HepG2 (cell line): ENCODE results near the gene MYADML2. TPM values are rescaled to one million over a fixed set of nuclear protein-coding genes. Genes with fewer than 3 reads are reported as not detected.

Source experiments
- GFI1 ChIP-seq: sonication (generic); formaldehyde crosslinking; IDR thresholded peaks from 2 replicates; pipeline ENCODE4 v1.5.0; 2020; ENCODE audit warnings: missing genetic modification reagents, mild to moderate bottlenecking, borderline replicate concordance
- KDM1A ChIP-seq: IDR thresholded peaks from 2 replicates; pipeline ENCODE4 v1.6.1; 2016; ENCODE audit warnings: missing compliant biosample characterization
- RAD51 ChIP-seq: fragments of 450-650 bp; IDR thresholded peaks from 2 replicates; pipeline ENCODE4 v1.6.1; 2016; ENCODE audit warnings: borderline replicate concordance
- TCF7L2 ChIP-seq: IDR thresholded peaks from 2 replicates; pipeline ENCODE4 v1.6.1; 2011; ENCODE audit warnings: mild to moderate bottlenecking, low read depth, low read length, moderate library complexity
- ZBTB46 ChIP-seq: sonication (generic); formaldehyde crosslinking; IDR thresholded peaks from 2 replicates; pipeline ENCODE4 v1.4.0; 2020; ENCODE audit warnings: mild to moderate bottlenecking, missing genetic modification reagents, borderline replicate concordance
- ZNF367 ChIP-seq: sonication (generic); formaldehyde crosslinking; IDR thresholded peaks from 2 replicates; pipeline ENCODE4 v1.4.0; 2020; ENCODE audit warnings: missing genetic modification reagents, borderline replicate concordance
- ZNF382 ChIP-seq: sonication (generic); formaldehyde crosslinking; IDR thresholded peaks from 2 replicates; pipeline ENCODE4 v1.5.0; 2020; ENCODE audit warnings: missing genetic modification reagents, mild to moderate bottlenecking, borderline replicate concordance
- ZNF512 ChIP-seq: sonication (generic); formaldehyde crosslinking; IDR thresholded peaks from 2 replicates; pipeline ENCODE4 v1.4.0; 2020; ENCODE audit warnings: mild to moderate bottlenecking, missing genetic modification reagents
- ZNF615 ChIP-seq: sonication (generic); formaldehyde crosslinking; IDR thresholded peaks from 2 replicates; pipeline ENCODE4 v1.5.0; 2020; ENCODE audit warnings: mild to moderate bottlenecking, missing genetic modification reagents, borderline replicate concordance
- ZNF749 ChIP-seq: sonication (generic); formaldehyde crosslinking; IDR thresholded peaks from 2 replicates; pipeline ENCODE4 v1.8.0; 2022; ENCODE audit warnings: mild to moderate bottlenecking, missing genetic modification reagents, moderate library complexity, borderline replicate concordance
- polyA plus RNA-seq, 8 experiments: library from polyadenylated mRNA; depleted of rRNA in 3 of 8; stranded (reverse) in 7 of 8; unstranded in 1 of 8; fragments of >200 nt; fragmentation: Illumina TruSeq in 4 of 8; extraction: Trizol in 4 of 8; gene quantifications; 2 replicates each; pipeline versions ENCODE4 v1.2.1 to v1.2.3, GENCODE V29; 2011 to 2016; ENCODE audit warnings: low read depth in 4 of 8, missing spikeins in 1 of 8, mixed read lengths in 1 of 8; ENCODE audit not compliant: insufficient read depth in 1 of 8
- total RNA-seq, 5 experiments: library from RNA; depleted of rRNA; stranded (reverse); fragments of >200 nt; fragmentation: Illumina TruSeq; extraction: Trizol; gene quantifications; 2 replicates each; pipeline ENCODE4 v1.2.3, GENCODE V29; 2016; ENCODE audit warnings: low read depth in 1 of 5
- TF ChIP-seq, protein P1 (sequence below): sonication (generic); formaldehyde crosslinking; IDR thresholded peaks from 2 replicates; pipeline ENCODE4 v1.8.0; 2022; ENCODE audit warnings: mild to moderate bottlenecking, missing genetic modification reagents
- TF ChIP-seq, protein P2 (sequence below): sonication (generic); formaldehyde crosslinking; IDR thresholded peaks from 2 replicates; pipeline ENCODE4 v1.8.1; 2022; ENCODE audit warnings: low read depth, mild to moderate bottlenecking, missing genetic modification reagents
- TF ChIP-seq, protein P3 (sequence below): IDR thresholded peaks from 2 replicates; pipeline ENCODE4 v1.6.1; 2012; ENCODE audit warnings: low read length, improper control_type of control experiment
- TF ChIP-seq, protein P4 (sequence below): sonication (generic); formaldehyde crosslinking; IDR thresholded peaks from 2 replicates; pipeline ENCODE4 v1.8.0; 2022; ENCODE audit warnings: missing genetic modification reagents, mild to moderate bottlenecking, inconsistent platforms, borderline replicate concordance

The MYADML2 gene
- total and polyA plus RNA-seq, 2 of the 13 experiments (the other 11 are each of a cell fraction or from before 2014, with no cell fraction given) = not detected

DNA sequence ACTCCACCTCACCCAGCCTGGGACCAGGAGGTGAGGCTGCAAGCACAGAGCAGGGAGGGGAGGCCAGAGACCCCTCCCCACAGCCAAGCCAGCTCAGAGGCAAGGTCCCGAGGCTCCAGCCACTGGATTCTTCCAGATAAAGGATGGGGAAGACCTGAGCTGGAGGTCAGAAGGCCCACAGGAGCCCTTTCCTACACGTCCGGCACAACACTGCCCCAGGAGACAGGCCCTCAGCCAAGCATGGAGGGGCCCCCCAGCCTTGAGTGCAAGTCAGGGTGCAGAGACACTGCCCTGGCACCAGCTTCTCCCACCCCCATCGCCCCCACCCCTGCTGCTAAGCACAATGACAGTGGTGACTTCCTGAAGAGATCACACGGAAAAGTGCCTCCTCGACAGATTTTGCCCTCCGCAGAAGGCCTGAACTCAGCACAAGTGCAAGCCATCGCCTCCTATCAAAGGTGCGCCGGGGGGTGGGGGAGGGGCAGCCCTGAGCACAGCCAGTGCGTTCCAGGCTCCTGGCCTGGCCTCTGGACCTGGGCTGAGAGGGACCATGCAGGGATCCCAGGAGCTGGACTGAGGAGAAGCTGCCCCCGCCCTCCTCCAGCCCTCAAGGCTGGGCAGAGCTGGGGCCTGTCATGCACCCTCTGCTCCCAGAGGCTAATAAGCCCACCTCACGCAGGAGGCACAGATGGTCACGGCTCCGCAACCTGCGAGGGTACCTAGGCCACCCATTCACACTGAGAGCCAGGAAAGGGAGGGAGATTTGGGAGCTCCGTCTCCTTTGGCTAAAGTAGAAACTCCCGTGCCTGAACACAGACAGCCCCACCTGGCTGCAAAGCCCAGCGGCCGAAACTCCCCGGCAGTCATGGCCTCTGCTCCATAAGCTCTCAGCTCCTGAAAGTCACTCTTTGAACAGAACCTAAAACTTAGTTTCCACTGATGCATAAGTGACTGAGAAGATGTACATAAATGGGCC lies 22.2 kb downstream of the MYADML2 start (continued):
- TF ChIP-seq, protein P1, sequence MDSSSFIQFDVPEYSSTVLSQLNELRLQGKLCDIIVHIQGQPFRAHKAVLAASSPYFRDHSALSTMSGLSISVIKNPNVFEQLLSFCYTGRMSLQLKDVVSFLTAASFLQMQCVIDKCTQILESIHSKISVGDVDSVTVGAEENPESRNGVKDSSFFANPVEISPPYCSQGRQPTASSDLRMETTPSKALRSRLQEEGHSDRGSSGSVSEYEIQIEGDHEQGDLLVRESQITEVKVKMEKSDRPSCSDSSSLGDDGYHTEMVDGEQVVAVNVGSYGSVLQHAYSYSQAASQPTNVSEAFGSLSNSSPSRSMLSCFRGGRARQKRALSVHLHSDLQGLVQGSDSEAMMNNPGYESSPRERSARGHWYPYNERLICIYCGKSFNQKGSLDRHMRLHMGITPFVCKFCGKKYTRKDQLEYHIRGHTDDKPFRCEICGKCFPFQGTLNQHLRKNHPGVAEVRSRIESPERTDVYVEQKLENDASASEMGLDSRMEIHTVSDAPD = no peak
- TF ChIP-seq ZBTB46 (CRISPR knock-in tag) (no peak), ZNF512 (no peak), ZNF367 (CRISPR knock-in tag) (no peak), KDM1A (no peak), ZNF749 (no peak), RAD51 (no peak), GFI1 (CRISPR knock-in tag) (no peak), ZNF615 (CRISPR knock-in tag) (no peak), ZNF382 (no peak), TCF7L2 (no peak)
- TF ChIP-seq, protein P2, sequence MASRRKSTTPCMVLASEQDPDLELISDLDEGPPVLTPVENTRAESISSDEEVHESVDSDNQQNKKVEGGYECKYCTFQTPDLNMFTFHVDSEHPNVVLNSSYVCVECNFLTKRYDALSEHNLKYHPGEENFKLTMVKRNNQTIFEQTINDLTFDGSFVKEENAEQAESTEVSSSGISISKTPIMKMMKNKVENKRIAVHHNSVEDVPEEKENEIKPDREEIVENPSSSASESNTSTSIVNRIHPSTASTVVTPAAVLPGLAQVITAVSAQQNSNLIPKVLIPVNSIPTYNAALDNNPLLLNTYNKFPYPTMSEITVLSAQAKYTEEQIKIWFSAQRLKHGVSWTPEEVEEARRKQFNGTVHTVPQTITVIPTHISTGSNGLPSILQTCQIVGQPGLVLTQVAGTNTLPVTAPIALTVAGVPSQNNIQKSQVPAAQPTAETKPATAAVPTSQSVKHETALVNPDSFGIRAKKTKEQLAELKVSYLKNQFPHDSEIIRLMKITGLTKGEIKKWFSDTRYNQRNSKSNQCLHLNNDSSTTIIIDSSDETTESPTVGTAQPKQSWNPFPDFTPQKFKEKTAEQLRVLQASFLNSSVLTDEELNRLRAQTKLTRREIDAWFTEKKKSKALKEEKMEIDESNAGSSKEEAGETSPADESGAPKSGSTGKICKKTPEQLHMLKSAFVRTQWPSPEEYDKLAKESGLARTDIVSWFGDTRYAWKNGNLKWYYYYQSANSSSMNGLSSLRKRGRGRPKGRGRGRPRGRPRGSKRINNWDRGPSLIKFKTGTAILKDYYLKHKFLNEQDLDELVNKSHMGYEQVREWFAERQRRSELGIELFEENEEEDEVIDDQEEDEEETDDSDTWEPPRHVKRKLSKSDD (CRISPR knock-in tag) = 0 out of 2 replicates have a peak, but pooled peaks have one; percentile 48
- TF ChIP-seq, protein P3, sequence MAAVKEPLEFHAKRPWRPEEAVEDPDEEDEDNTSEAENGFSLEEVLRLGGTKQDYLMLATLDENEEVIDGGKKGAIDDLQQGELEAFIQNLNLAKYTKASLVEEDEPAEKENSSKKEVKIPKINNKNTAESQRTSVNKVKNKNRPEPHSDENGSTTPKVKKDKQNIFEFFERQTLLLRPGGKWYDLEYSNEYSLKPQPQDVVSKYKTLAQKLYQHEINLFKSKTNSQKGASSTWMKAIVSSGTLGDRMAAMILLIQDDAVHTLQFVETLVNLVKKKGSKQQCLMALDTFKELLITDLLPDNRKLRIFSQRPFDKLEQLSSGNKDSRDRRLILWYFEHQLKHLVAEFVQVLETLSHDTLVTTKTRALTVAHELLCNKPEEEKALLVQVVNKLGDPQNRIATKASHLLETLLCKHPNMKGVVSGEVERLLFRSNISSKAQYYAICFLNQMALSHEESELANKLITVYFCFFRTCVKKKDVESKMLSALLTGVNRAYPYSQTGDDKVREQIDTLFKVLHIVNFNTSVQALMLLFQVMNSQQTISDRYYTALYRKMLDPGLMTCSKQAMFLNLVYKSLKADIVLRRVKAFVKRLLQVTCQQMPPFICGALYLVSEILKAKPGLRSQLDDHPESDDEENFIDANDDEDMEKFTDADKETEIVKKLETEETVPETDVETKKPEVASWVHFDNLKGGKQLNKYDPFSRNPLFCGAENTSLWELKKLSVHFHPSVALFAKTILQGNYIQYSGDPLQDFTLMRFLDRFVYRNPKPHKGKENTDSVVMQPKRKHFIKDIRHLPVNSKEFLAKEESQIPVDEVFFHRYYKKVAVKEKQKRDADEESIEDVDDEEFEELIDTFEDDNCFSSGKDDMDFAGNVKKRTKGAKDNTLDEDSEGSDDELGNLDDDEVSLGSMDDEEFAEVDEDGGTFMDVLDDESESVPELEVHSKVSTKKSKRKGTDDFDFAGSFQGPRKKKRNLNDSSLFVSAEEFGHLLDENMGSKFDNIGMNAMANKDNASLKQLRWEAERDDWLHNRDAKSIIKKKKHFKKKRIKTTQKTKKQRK = no peak
- TF ChIP-seq, protein P4, sequence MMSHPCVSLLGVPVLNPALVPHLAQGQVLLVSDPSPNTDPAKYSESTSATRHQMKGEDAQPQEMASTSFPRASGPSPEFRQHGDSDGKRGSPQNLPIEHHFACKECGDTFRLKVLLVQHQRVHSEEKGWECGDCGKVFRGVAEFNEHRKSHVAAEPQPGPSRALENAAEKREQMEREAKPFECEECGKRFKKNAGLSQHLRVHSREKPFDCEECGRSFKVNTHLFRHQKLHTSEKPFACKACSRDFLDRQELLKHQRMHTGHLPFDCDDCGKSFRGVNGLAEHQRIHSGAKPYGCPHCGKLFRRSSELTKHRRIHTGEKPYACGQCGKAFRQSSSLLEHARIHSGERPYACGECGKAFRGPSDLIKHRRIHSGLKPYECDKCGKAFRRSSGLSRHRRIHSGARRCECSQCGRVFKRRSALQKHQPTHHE (CRISPR knock-in tag) = no peak
